Limb (tissue), 2 donors: ENCODE data around the gene ETFA.

ENCODE experiments used
- DNase-seq, 2 donors: peaks; one replicate each; pipeline ENCODE4 v3.0.0-alpha.2; 2016; ENCODE audit errors: extremely low spot score in 2 of 2

ETFA gene

GRCh38 chr15:76340803-76341365, 29.6 kb upstream of the ETFA start:
- peak in 1 of 2 donors; percentile 43 for DNase-seq

- peak in 1 of 2 donors; percentile 81 for DNase-seq
Measured at GRCh38 chr15:76340198-76340802, 29.0 kb upstream of the ETFA start.

GRCh38 chr15:76339305-76340197, 28.3 kb upstream of the ETFA start:
- DNase-seq = peak in 1 of 2 donors; percentile 77

- DNase-seq = no peak
Measured at GRCh38 chr15:76338486-76339304, 27.4 kb upstream of the ETFA start.

GRCh38 chr15:76337696-76338485, 26.6 kb upstream of the ETFA start:
- peak in 1 of 2 donors; percentile 64 for DNase-seq

GRCh38 chr15:76337059-76337695, 25.9 kb upstream of the ETFA start:
- peak in 1 of 2 donors; percentile 60 for DNase-seq

- DNase-seq = peak in 1 of 2 donors; percentile 81
Measured at GRCh38 chr15:76336254-76337058, 25.2 kb upstream of the ETFA start, which contains the start of gene ISL2. ISL2 (plus strand) TSS chr15:76336773; CDS start chr15:76336884, 111 bp downstream.

- DNase-seq = peak in 1 of 2 donors; percentile 66
Measured at GRCh38 chr15:76335307-76336253, 24.3 kb upstream of the ETFA start.

- DNase-seq = no peak
Measured at GRCh38 chr15:76334438-76335306, 23.4 kb upstream of the ETFA start.

- DNase-seq = peak in 1 of 2 donors; percentile 48
Measured at GRCh38 chr15:76333720-76334437, 22.6 kb upstream of the ETFA start.

- no peak for DNase-seq
Measured at GRCh38 chr15:76333309-76333708, 22.0 kb upstream of the ETFA start.

- no peak for DNase-seq
Measured at GRCh38 chr15:76332796-76333195, 21.5 kb upstream of the ETFA start.

GRCh38 chr15:76330080-76330680, 18.9 kb upstream of the ETFA start:
- DNase-seq = no peak

GRCh38 chr15:76328958-76329357, 17.7 kb upstream of the ETFA start:
- DNase-seq = no peak

- DNase-seq = no peak
Measured at GRCh38 chr15:76328106-76328696, 16.9 kb upstream of the ETFA start.
